Pulmonary artery endothelial cell (primary cell): Measurements from ENCODE around the gene IQCH. TPM values are rescaled to one million over a fixed set of nuclear protein-coding genes. Genes with fewer than 3 reads are reported as not detected.
"Not testable (repeated sequence)": the region's sequence is repeated elsewhere in the genome, so short reads cannot be mapped to it uniquely, and the experiment has no call there.

Experiments
- DNase-seq: peaks from one replicate; pipeline ENCODE4 v3.0.0-alpha.2; 2011; ENCODE audit warnings: low read depth, low spot score
- total RNA-seq: library from RNA; depleted of rRNA; stranded (reverse); fragments of >200 nt; gene quantifications from 2 replicates; pipeline ENCODE4 v1.2.3, GENCODE V29; 2014

The IQCH gene
- total RNA-seq, 1 donor from 2014 or later, result 2.2 TPM

DNA sequence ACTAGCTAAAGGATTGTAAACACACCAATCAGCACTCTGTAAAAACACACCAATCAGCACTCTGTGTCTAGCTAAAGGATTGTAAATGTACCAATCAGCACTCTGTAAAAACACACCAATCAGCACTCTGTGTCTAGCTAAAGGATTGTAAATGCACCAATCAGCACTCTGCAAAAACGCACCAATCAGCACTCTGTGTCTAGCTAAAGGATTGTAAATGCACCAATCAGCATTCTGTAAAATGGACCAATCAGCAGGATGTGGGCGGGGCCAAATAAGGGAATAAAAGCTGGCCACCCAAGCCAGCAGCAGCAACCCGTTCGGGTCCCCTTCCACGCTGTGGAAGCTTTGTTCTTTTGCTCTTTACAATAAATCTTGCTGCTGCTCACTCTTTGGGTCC lies 8.0 kb upstream of the IQCH start:
- not testable (repeated sequence) for DNase-seq

DNA sequence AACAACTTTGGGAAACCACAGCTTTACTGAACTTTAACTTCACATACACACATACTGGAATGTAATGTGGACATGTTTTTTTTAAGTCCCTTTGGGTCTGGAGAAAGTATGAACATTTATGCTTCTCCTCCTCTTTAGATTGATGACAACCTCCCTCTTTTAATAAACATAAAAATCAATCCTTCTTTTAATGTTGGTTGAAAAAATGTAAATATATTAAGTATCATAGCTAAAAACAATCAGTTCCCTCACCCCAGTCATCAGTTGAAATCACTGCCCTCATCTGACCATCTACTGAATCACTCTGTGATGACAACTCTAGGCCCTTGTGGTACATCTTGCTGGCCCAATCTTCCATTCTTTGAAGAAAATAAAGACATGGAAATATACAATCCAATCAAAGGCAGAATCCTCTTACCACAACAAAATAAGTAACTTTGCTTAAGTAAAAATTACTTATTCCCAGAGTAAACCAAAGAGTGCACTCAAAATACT lies 6.5 kb upstream of the IQCH start:
- no peak for DNase-seq

GRCh38 chr15:67249830-67250229 lies 4.8 kb upstream of the IQCH start:
- no peak for DNase-seq

DNA sequence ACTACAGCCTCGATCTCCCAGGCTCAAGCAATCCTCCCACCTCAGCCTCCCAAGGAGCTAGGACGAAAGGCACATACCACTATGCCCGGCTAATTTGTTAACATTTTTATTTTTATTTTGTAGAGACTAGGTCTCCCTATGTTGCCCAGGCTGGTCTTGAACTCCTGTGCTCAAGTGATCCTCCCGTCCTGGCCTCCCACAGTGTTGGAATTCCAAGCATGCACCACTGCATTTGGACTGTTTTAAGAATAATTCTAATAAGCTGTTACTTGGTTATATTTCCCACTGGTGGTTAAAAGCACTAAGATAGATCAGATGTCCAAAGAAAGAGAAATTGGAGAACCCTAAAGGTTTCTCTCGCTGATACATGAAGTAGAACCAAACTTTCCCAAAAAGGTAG lies 3.3 kb upstream of the IQCH start:
- DNase-seq, result no peak

DNA sequence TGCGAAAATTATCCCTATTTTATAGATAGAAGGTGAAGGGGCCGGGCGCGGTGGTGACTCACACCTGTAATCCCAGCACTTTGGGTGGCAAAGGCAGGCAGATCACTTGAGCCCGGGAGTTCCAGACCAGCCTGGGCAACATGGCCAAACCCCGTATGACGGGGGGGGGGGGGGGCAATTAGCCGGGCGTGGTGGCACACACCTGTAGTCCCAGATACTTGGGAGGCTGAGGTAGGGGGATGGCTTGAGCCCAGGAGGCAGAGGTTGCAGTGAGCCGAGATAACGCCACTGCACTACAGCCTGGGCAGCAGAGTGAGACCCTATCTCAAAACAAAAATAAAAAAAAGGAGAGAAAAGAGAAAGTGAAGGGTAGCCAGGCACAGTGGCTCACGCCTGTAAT lies 1.5 kb upstream of the IQCH start:
- DNase-seq, result no peak

GRCh38 chr15:67253549-67254237 lies 893 bp upstream of the IQCH start:
- no peak for DNase-seq

DNA sequence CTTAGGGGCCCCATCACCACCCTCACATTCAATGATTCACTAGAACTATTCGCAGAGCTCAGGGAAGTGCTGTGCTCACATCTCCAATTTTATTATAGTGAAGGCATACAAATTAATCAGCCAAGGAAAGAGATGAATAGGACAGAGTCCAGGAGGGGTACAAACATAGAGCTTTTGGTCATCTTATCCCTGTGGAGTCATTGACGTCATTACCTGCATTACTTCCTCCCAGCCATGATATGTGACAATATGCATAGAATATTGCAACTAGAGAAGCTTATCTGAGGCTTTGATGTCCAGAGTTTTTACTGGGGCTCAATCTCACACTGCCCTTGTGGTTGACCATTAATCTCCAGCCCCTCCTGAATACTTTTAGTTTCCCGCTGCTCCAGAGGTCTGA lies 1.5 kb downstream of the IQCH start:
- DNase-seq, result no peak

DNA sequence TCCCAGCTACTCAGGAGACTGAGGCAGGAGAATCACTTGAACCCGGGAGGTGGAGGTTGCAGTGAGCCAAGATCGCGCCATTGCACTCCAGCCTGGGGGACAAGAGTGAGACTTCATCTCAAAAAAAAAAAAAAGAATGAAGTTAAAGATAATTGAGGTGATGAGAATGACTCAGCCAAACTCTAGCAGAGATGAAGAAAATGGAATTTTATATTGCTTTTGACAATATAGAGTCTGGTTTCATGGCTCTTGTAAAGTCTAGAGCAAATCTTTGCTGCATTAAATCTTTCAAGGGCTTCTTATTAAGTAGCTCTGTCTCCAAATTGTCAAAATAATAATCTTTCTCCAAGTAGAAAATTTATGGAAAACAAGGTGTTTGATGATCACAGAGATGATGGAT lies 3.8 kb downstream of the IQCH start:
- DNase-seq, result not testable (repeated sequence)

GRCh38 chr15:67259379-67259778 lies 4.8 kb downstream of the IQCH start:
- no peak for DNase-seq

DNA sequence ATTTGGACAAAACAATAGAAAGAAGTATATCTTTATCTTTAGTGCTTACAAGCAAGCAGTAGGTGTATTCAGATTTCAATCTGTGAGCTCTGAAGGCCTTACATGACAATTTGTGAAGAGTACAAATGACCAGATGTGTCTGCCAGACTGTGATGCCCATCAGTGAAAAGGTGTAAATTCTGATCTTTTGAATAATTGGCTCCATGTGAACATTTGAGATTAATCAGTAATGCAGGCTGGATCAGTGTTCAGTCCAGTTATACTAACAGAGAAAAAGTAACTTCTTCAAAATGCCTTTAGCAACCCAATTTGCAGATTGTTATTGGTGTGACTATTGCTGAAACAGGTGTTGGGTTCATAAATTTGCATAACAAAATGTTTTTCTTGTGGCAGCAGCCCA lies 5.2 kb downstream of the IQCH start:
- no peak for DNase-seq

DNA sequence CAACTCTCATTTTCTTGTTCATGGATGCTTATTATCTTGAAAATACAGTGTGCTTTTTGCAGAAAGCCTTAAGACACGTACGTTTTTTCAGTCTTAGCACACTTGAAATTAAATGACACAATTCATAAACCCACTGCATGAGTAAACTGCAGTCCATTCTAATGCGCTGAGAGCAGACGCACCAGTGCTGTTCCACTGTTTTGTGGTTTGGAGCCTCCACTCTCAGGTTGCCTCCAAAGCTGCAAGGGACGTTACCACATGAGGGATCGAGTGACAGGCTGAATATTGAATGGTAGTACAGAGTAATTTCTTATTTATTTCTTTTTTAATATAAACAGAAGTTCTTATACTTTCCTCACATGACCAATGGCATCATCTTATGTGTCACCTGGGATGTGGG lies 12.3 kb downstream of the IQCH start:
- no peak for DNase-seq

DNA sequence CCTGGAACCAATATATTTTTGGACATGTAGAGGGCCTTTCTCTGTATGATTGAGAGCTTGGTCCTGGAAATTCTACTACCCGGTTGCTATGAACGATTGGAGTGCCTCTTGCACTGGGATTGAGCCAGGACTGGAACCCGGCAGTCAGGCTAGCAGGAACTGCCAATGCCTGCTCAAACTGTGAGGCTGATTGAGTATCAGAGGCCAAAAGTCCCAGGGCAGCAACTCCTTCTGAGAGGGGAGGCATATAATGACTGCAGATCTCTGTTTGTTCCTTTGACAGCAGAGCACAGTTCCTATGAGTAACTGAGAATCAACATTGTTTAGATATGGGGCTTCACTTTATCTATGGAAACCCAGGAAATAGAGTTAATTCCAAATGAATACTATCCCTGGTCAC lies 12.9 kb downstream of the IQCH start:
- no peak for DNase-seq

DNA sequence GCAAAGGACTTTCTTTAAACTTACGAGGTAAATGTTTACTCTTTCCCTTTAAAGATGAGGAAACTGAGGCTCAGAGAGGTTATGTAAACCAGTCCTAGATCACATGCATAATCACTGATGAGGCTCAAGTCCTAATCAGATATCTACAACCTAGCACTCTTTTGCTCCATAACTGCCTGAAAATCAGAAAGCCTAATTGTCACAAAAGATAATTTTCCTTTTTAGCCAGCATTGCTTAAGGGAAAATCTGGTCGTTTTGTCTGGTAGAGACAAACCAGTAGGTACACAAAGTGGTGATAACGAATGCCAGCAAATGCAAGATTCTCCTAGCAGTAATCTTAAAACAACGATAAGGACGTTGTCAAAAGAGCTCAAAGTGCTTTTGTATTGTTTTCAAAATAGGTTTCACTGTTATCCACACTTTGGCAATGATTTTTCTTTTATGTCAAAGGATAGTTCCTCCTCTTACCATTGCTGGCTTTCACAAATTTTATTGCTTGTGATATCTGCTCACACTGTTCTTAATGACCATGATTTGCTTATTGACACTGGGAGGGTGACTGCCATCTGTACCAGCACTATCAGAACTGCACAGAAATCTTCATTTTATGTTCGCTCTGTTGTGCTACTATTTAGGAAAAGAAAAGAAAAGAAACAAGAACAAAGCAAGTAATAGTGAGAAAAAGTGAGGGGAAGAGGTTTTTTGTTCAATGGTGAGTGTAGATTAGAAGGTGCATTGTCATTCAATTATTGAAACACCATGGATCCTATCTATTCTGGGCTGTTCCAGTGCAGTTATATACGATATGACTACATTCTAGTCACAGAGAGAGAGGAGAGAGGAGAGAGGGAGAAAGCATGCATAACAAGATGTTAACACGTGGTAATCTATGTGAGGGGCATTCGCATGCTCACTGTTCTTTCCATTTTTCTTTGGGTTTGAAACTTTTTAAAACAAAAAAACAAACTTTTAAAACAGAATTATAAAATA lies 13.7 kb downstream of the IQCH start:
- DNase-seq, result no peak

- no peak for DNase-seq
Measured at GRCh38 chr15:67274236-67274635, 19.6 kb downstream of the IQCH start.

GRCh38 chr15:67276666-67277065 lies 22.1 kb downstream of the IQCH start:
- no peak for DNase-seq

GRCh38 chr15:67280217-67280616 lies 25.6 kb downstream of the IQCH start:
- DNase-seq, result no peak

DNA sequence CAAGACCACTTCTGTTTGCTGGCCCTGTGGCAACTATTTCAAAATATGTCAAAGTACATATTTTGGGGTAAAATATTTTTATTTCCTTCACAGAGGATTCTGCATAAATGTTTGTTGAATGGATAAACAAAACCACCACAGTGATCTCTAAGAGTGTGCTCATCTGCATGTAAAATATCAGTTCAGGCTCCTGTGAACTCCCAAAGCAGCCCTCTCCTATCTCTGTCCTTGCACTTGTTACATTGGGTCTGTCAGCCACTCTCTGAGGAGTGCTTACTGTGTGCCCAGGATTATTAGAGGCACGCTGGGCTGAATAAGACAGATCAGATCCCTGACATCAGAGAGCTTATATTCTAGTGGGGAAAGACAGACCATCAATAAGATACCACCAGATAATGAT lies 27.1 kb downstream of the IQCH start:
- no peak for DNase-seq

- DNase-seq, result not testable (repeated sequence)
Measured at GRCh38 chr15:67285625-67286024, 31.0 kb downstream of the IQCH start.

GRCh38 chr15:67286400-67286799 lies 31.8 kb downstream of the IQCH start:
- not testable (repeated sequence) for DNase-seq

- DNase-seq, result no peak
Measured at GRCh38 chr15:67290319-67290718, 35.7 kb downstream of the IQCH start.

GRCh38 chr15:67296188-67296587 lies 41.6 kb downstream of the IQCH start:
- no peak for DNase-seq

- DNase-seq, result no peak
Measured at GRCh38 chr15:67296684-67297083, 42.1 kb downstream of the IQCH start.
